ENCODE measurements around the gene FANCM.

- TF ChIP-seq EP300 (conservative IDR thresholded peaks at IDR 0.05; ENCODE audit: poor library complexity, severe bottlenecking) (no peak), POLR2AphosphoS5 (IDR thresholded peaks at IDR 0.05) (no peak), CTCF (IDR thresholded peaks at IDR 0.05; ENCODE audit: poor library complexity, severe bottlenecking) (no peak), REST (IDR thresholded peaks at IDR 0.05; ENCODE audit: borderline replicate concordance) (no peak), SMC3 (conservative IDR thresholded peaks at IDR 0.05; ENCODE audit: poor library complexity) (no peak), EZH2 (IDR thresholded peaks at IDR 0.05; ENCODE audit: borderline replicate concordance, insufficient read depth, low read length, poor library complexity, severe bottlenecking) (no peak), RAD21 (conservative IDR thresholded peaks at IDR 0.05) (no peak)
These were observed 17.1 kb upstream of the FANCM start for GRCh38 chr14:45118594-45118993.
